Osteocyte (in vitro differentiated cells): ENCODE results near the gene CCR4. TPM values are rescaled to one million over a fixed set of nuclear protein-coding genes. Genes with fewer than 3 reads are reported as not detected.
"Not testable (repeated sequence)": the region's sequence is repeated elsewhere in the genome, so short reads cannot be mapped to it uniquely, and the experiment has no call there.

ENCODE experiments used
- DNase-seq: peaks from one replicate; pipeline ENCODE4 v3.0.0; 2021; ENCODE audit warnings: mixed read lengths; ENCODE audit not compliant: unreplicated experiment; ENCODE audit errors: extremely low spot score
- H3K27ac Mint-ChIP-seq: one replicate; pipeline ENCODE4 v1.8.0; 2021; ENCODE audit warnings: mild to moderate bottlenecking, mixed read lengths; ENCODE audit not compliant: unreplicated experiment
- H3K27me3 Mint-ChIP-seq: one replicate; pipeline ENCODE4 v1.8.0; 2021; ENCODE audit warnings: mixed read lengths; ENCODE audit not compliant: unreplicated experiment
- H3K36me3 Mint-ChIP-seq: one replicate; pipeline ENCODE4 v1.8.0; 2021; ENCODE audit warnings: mixed read lengths; ENCODE audit not compliant: unreplicated experiment
- H3K4me1 Mint-ChIP-seq: one replicate; pipeline ENCODE4 v1.8.0; 2021; ENCODE audit warnings: mixed read lengths; ENCODE audit not compliant: unreplicated experiment
- H3K4me3 Mint-ChIP-seq: one replicate; pipeline ENCODE4 v1.8.0; 2021; ENCODE audit warnings: mild to moderate bottlenecking, moderate library complexity, mixed read lengths; ENCODE audit not compliant: unreplicated experiment
- H3K9me3 Mint-ChIP-seq: one replicate; pipeline ENCODE4 v1.8.0; 2021; ENCODE audit warnings: mixed read lengths; ENCODE audit not compliant: unreplicated experiment
- CTCF ChIP-seq: fragments of 200-600 bp; sonication (generic); IDR thresholded peaks from 2 replicates; pipeline ENCODE4 v1.5.0; 2021; ENCODE audit warnings: antibody characterized with exemption, mild to moderate bottlenecking, moderate library complexity
- total RNA-seq: library from RNA; stranded (reverse); gene quantifications from 2 replicates; pipeline ENCODE4 v1.2.1, GENCODE V29; 2021

The CCR4 gene
- total RNA-seq, 1 donor from 2014 or later: not detected

- no peak overlapping the region for H3K27ac Mint-ChIP-seq
- no peak for DNase-seq
- H3K4me1 Mint-ChIP-seq: peaks cover 8% of the 10 kb centered on the region
Measured at GRCh38 chr3:32934150-32934742, 17.2 kb upstream of the CCR4 start.

GRCh38 chr3:32937331-32937730 is 14.1 kb upstream of the CCR4 start:
- no peak overlapping the region for H3K27ac Mint-ChIP-seq
- H3K4me3 Mint-ChIP-seq: no peak overlapping the region
- TF ChIP-seq CTCF: no peak
- no peak for DNase-seq
- no peaks in the 10 kb centered on the region for H3K36me3 Mint-ChIP-seq
- no peaks in the 10 kb centered on the region for H3K27me3 Mint-ChIP-seq
- H3K4me1 Mint-ChIP-seq: peaks cover 8% of the 10 kb centered on the region
- peaks cover 4% of the 10 kb centered on the region for H3K9me3 Mint-ChIP-seq

More at GRCh38 chr3:32934150-32934742, 17.2 kb upstream of the CCR4 start:
- Mint-ChIP-seq H3K27me3 (no peaks in the 10 kb centered on the region), H3K36me3 (no peaks in the 10 kb centered on the region), H3K4me3 (no peak overlapping the region), H3K9me3 (peaks cover 4% of the 10 kb centered on the region)
- TF ChIP-seq CTCF: peak; percentile 85

GRCh38 chr3:32939531-32940284 is 11.7 kb upstream of the CCR4 start:
- H3K4me1 Mint-ChIP-seq, H3K9me3 Mint-ChIP-seq, H3K36me3 Mint-ChIP-seq, H3K27me3 Mint-ChIP-seq, H3K4me3 Mint-ChIP-seq, H3K27ac Mint-ChIP-seq: not testable (repeated sequence)
- DNase-seq: peak; percentile 79

- DNase-seq: peak; percentile 56
- Mint-ChIP-seq H3K27ac (no peak overlapping the region), H3K36me3 (no peaks in the 10 kb centered on the region), H3K27me3 (peaks cover 2% of the 10 kb centered on the region), H3K4me1 (peaks cover 8% of the 10 kb centered on the region), H3K4me3 (no peak overlapping the region), H3K9me3 (peaks cover 3% of the 10 kb centered on the region)
- TF ChIP-seq CTCF: no peak
Measured at GRCh38 chr3:32940726-32941125, 10.7 kb upstream of the CCR4 start.

- H3K4me1 Mint-ChIP-seq: no peaks in the 10 kb centered on the region
- no peak overlapping the region for H3K27ac Mint-ChIP-seq
- TF ChIP-seq CTCF: no peak
- H3K27me3 Mint-ChIP-seq: peaks cover 2% of the 10 kb centered on the region
- no peaks in the 10 kb centered on the region for H3K36me3 Mint-ChIP-seq
- DNase-seq: no peak
- H3K4me3 Mint-ChIP-seq: no peak overlapping the region
- no peaks in the 10 kb centered on the region for H3K9me3 Mint-ChIP-seq
Measured at GRCh38 chr3:32945136-32945535, 6.3 kb upstream of the CCR4 start.

GRCh38 chr3:32945598-32945997 is 5.8 kb upstream of the CCR4 start:
- not testable (repeated sequence) for H3K4me1 Mint-ChIP-seq

More at GRCh38 chr3:32945598-32945997, 5.8 kb upstream of the CCR4 start:
- not testable (repeated sequence) for H3K9me3 Mint-ChIP-seq, H3K27ac Mint-ChIP-seq, H3K4me3 Mint-ChIP-seq, H3K36me3 Mint-ChIP-seq, H3K27me3 Mint-ChIP-seq
- DNase-seq: peak; percentile 36
